SK-N-SH treated with all-trans-retinoic acid at 6 μM for 48 hours (cell line): Measurements from ENCODE around the gene STAC3.

Source experiments
- CREB5 ChIP-seq: fragments of 250-450 bp; sonication (Bioruptor Pico); IDR thresholded peaks from 2 replicates; pipeline ENCODE4 v1.5.1; 2020; ENCODE audit warnings: low read depth, mild to moderate bottlenecking, moderate library complexity
- GLIS3 ChIP-seq: fragments of 250-450 bp; sonication (Bioruptor Pico); IDR thresholded peaks from 2 replicates; pipeline ENCODE4 v1.5.0; 2020; ENCODE audit warnings: mild to moderate bottlenecking, moderate library complexity
- PATZ1 ChIP-seq: fragments of 250-450 bp; sonication (Bioruptor Pico); IDR thresholded peaks from 2 replicates; pipeline ENCODE4 v1.8.0; 2020; ENCODE audit warnings: mild to moderate bottlenecking, moderate library complexity, borderline replicate concordance
- POU6F1 ChIP-seq: fragments of 250-450 bp; sonication (Bioruptor Pico); IDR thresholded peaks from 2 replicates; pipeline ENCODE4 v1.8.0; 2021; ENCODE audit warnings: low read depth, mild to moderate bottlenecking, moderate library complexity, borderline replicate concordance
- TOX ChIP-seq: fragments of 250-450 bp; sonication (Bioruptor Pico); IDR thresholded peaks from 2 replicates; pipeline ENCODE4 v1.8.0; 2021; ENCODE audit warnings: mild to moderate bottlenecking, moderate library complexity, borderline replicate concordance

GRCh38 chr12:57219205-57219992 lies 31.6 kb downstream of the STAC3 start:
- TF ChIP-seq GLIS3 (CRISPR knock-in tag) (no peak), PATZ1 (CRISPR knock-in tag) (no peak), POU6F1 (CRISPR knock-in tag) (no peak), CREB5 (no peak), TOX (no peak)
